ENCODE results near the gene INTS2. TPM values are rescaled to one million over a fixed set of nuclear protein-coding genes. Genes with fewer than 3 reads are reported as not detected.
"Not testable (repeated sequence)": the region's sequence is repeated elsewhere in the genome, so short reads cannot be mapped to it uniquely, and the experiment has no call there.

INTS2 gene
- polyA plus RNA-seq, 1 donor: 11.0 TPM

- DNase-seq (ENCODE audit: low read depth): no peak
Measured at GRCh38 chr17:61822326-61823285, 105.2 kb downstream of the INTS2 start.

GRCh38 chr17:61821655-61822054 is 106.1 kb downstream of the INTS2 start:
- DNase-seq (ENCODE audit: low read depth): no peak

DNA sequence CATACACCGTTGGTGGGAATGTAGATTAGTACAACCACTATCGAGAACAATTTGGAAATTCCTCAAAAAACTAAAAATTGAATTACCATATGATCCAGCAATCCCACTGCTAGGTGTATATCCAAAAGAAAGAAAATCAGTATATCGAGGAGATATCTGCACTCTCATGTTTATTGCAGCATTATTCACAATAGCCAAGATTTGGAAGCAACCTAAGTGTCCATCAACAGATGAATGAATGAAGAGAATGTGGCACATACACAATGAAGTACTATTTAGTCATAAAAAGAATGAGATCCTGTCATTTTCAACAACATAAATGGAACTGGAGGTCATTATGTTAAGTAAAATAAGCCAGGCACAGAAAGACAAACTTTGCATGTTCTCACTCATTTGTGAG is 108.5 kb downstream of the INTS2 start:
- not testable (repeated sequence) for DNase-seq (ENCODE audit: low read depth)

- no peak for DNase-seq (ENCODE audit: low read depth)
Measured at GRCh38 chr17:61818225-61818624, 109.6 kb downstream of the INTS2 start.

DNA sequence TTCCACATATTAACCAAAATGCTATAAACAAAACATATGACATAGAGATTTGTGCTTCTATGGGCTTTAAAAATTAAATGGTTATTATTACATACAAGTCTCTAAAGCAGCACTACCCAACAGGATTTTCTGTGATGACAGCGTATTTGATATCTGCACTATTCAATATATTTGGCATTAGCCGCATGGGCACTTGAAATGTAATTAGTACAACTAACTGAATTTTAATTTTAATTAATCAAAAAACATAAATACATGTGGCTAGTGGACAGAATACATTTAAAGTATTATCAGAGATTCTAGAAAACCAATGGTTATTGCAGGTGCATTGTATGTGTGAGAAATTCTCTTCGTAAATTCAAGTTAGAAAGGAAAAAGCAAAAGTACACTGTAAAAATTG is 110.3 kb downstream of the INTS2 start:
- DNase-seq (ENCODE audit: low read depth): no peak

DNA sequence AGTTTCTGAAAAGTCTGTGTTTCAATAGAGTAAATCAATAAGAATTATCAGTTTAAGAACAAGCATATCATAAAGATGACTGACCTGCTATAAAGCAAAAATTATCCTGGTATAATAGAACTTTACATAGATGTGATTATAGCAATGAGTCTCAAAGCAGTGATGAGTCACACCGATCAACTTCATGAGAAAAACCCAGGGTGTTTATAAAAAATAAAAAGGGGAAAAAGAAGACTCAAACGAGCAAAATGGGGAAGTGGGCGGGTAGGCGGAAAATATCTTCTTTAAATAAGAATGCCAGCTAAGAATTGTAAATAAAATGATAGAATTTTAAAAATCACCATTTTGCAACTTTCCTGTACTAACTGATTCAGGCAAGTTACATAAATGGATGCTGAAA is 111.2 kb downstream of the INTS2 start:
- no peak for DNase-seq (ENCODE audit: low read depth)

DNA sequence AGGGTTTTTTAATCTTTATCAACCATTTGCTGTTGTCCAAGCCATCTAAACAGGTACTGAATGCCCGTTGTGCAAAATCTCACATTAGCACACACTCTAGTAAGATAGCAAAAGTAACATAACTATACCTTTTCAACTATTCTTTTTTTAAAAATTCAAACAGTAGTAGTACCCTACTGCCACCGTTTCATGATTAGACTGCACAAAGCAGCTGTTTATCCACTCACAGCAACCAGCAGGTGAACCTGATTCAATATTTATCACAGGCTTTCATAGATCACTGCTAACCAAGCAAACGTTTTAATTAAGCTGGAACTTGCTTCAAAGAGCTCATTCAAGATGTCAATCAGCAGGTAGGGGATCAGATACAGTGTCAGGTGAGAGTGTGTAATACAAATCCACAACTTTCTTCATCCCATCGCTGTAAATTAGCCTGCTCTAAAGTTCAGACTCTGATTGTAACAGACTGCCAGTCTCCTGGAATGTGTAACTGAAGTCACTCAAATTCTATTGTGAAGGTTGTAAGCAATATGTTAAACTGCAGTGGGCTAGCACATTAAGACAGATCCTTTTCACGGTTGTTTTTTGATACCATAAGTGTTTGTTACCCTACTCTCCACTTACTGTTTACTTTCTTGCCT is 111.8 kb downstream of the INTS2 start:
- DNase-seq (ENCODE audit: low read depth): no peak

Other genes with a start within 250 kb of the INTS2 start
- gene BRIP1, start 64.5 kb downstream of the INTS2 start, polyA plus RNA-seq (ENCODE audit: insufficient read length): 3.8 TPM
- 26.2 TPM for gene MED13, start 137.3 kb upstream of the INTS2 start, polyA plus RNA-seq (ENCODE audit: insufficient read length)

All from forelimb muscle (tissue), 1 donor.